ENCODE data around the gene MYOG.

DNA sequence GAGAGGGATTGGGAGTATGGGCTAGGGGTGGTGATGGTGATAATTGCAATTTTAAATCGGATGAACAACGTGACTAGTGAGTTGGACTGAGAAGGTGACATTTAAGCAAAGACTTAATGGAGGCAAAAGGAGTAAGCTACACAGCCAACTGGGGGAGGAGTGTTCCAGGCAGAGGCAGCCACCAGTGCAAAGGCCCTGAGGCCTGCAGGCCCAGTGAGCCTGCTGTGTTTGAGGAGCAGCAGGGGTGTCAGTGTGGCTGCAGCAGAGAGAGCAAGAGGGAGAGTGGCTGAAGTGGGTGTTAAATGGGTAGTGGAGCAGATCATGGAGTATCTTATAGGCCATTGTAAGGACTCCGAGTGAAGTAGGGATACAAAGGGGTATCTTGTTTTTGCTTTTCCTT is 18.8 kb downstream of the MYOG start:
- TF ChIP-seq, protein P1, sequence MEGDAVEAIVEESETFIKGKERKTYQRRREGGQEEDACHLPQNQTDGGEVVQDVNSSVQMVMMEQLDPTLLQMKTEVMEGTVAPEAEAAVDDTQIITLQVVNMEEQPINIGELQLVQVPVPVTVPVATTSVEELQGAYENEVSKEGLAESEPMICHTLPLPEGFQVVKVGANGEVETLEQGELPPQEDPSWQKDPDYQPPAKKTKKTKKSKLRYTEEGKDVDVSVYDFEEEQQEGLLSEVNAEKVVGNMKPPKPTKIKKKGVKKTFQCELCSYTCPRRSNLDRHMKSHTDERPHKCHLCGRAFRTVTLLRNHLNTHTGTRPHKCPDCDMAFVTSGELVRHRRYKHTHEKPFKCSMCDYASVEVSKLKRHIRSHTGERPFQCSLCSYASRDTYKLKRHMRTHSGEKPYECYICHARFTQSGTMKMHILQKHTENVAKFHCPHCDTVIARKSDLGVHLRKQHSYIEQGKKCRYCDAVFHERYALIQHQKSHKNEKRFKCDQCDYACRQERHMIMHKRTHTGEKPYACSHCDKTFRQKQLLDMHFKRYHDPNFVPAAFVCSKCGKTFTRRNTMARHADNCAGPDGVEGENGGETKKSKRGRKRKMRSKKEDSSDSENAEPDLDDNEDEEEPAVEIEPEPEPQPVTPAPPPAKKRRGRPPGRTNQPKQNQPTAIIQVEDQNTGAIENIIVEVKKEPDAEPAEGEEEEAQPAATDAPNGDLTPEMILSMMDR (optimal IDR thresholded peaks at IDR 0.05 in 1 of 3, IDR thresholded peaks at IDR 0.05 in 1 of 3, conservative IDR thresholded peaks at IDR 0.05 in 1 of 3; ENCODE audit: extremely low read depth in 1 of 3, insufficient read depth in 2 of 3, low read length in 3 of 3): no peak
- no peak for TF ChIP-seq EZH2 (IDR thresholded peaks at IDR 0.05; ENCODE audit: low read length)
